H1 (cell line): ENCODE measurements around the gene MSI2. TPM values are rescaled to one million over a fixed set of nuclear protein-coding genes. Genes with fewer than 3 reads are reported as not detected.

Experiments used
- CTCF ChIA-PET: fragments of 300-600 bp; sonication (Branson Sonifier 250); formaldehyde crosslinking; loops from one replicate; lab custom pipeline; 2021; ENCODE audit not compliant: partially characterized antibody; lab: Charles Lee
- POLR2A ChIA-PET: fragments of 300-600 bp; sonication (Branson Sonifier 250); formaldehyde crosslinking; loops from one replicate; lab custom pipeline; 2021; ENCODE audit warnings: inconsistent platforms; ENCODE audit not compliant: partially characterized antibody; lab: Charles Lee
- DNase-seq, 2 experiments: peaks; one replicate each; pipeline versions ENCODE4 v3.0.0 to v3.0.0-alpha.2; 2010 to 2022; ENCODE audit warnings: low spot score in 2 of 2, low read depth in 1 of 2, mixed read lengths in 1 of 2
- FAIRE-seq: peaks from 2 replicates; lab custom pipeline; 2011; peaks lifted over from hg19 to GRCh38; lab: Jason Lieb, UNC
- H2AFZ ChIP-seq: 2 replicates; pipeline ENCODE4 v1.8.1; 2012; ENCODE audit warnings: low read length, inconsistent platforms
- H2AK5ac ChIP-seq: 2 replicates; pipeline ENCODE4 v1.6.1; 2013; ENCODE audit warnings: low read depth, low read length
- H2BK120ac ChIP-seq: replicated peaks from 2 replicates; pipeline ENCODE3; 2013; ENCODE audit warnings: low read depth, low read length, inconsistent platforms
- H2BK12ac ChIP-seq: 2 replicates; pipeline ENCODE4 v1.6.1; 2013; ENCODE audit warnings: low read depth, low read length
- H2BK15ac ChIP-seq: 2 replicates; pipeline ENCODE4 v1.6.1; 2013; ENCODE audit warnings: low read length
- H2BK20ac ChIP-seq: 2 replicates; pipeline ENCODE4 v1.6.1; 2013; ENCODE audit warnings: low read length
- H2BK5ac ChIP-seq: 2 replicates; pipeline ENCODE4 v1.6.1; 2013; ENCODE audit warnings: low read depth, low read length
- H3K14ac ChIP-seq: 2 replicates; pipeline ENCODE4 v1.6.1; 2013; ENCODE audit warnings: inconsistent platforms; ENCODE audit not compliant: insufficient read length
- H3K18ac ChIP-seq: 2 replicates; pipeline ENCODE4 v1.6.1; 2013; ENCODE audit warnings: low read length; ENCODE audit errors: extremely low read depth
- H3K23ac ChIP-seq: 2 replicates; pipeline ENCODE4 v1.6.1; 2013; ENCODE audit warnings: inconsistent platforms; ENCODE audit not compliant: insufficient read length
- H3K23me2 ChIP-seq: 2 replicates; pipeline ENCODE4 v1.6.1; 2013; ENCODE audit warnings: low read depth, low read length
- H3K27ac ChIP-seq: 2 replicates; pipeline ENCODE4 v1.6.1; 2011; ENCODE audit warnings: low read depth, low read length, inconsistent platforms
- H3K27me3 ChIP-seq, 4 experiments: replicated peaks in 1 of 4; 1 replicate in 1 of 4; 2 replicates in 3 of 4; pipeline versions ENCODE4 v1.6.1 to v1.8.1; 2011 to 2013; ENCODE audit warnings: low read length in 3 of 4, mild to moderate bottlenecking in 3 of 4, inconsistent platforms in 2 of 4, mixed read lengths in 2 of 4, moderate library complexity in 1 of 4; ENCODE audit not compliant: control insufficient read depth in 3 of 4, insufficient read depth in 3 of 4; ENCODE audit errors: extremely low read depth in 1 of 4
- H3K36me3 ChIP-seq, 4 experiments: 2 replicates each; pipeline versions ENCODE4 v1.6.1 to v1.8.1; 2011 to 2013; ENCODE audit warnings: mild to moderate bottlenecking in 4 of 4, low read length in 3 of 4, moderate library complexity in 2 of 4, control low read depth in 1 of 4, inconsistent platforms in 1 of 4; ENCODE audit not compliant: insufficient read depth in 4 of 4, control insufficient read depth in 2 of 4
- H3K4ac ChIP-seq: replicated peaks from 2 replicates; pipeline ENCODE3; 2013; ENCODE audit warnings: low read length, low read depth, mixed read lengths, inconsistent platforms; ENCODE audit not compliant: insufficient read length
- H3K4me1 ChIP-seq, 4 experiments: replicated peaks in 1 of 4; 1 replicate in 1 of 4; 2 replicates in 3 of 4; pipeline versions ENCODE4 v1.6.1 to v1.8.1; 2011 to 2013; ENCODE audit warnings: low read length in 3 of 4, inconsistent platforms in 2 of 4, mixed read lengths in 1 of 4; ENCODE audit not compliant: insufficient read depth in 4 of 4, control insufficient read depth in 3 of 4
- H3K4me2 ChIP-seq, 2 experiments: 2 replicates each; pipeline versions ENCODE4 v1.6.1 to v1.8.1; 2011 to 2013; ENCODE audit warnings: low read depth in 2 of 2, low read length in 2 of 2, control low read depth in 1 of 2, inconsistent platforms in 1 of 2, mild to moderate bottlenecking in 1 of 2; ENCODE audit not compliant: insufficient read depth in 1 of 2
- H3K4me3 ChIP-seq, 4 experiments: fragments of 200-600, 300-600 bp in 1 of 4; sonication (generic), shearing (Covaris generic), sonication (Bioruptor Twin) in 1 of 4; 2 replicates each; pipeline versions ENCODE4 v1.5.1 to v1.8.1; 2011 to 2016; ENCODE audit warnings: low read length in 4 of 4, low read depth in 3 of 4, control low read depth in 2 of 4, inconsistent platforms in 2 of 4, mild to moderate bottlenecking in 2 of 4, mixed read lengths in 1 of 4, moderate library complexity in 1 of 4; ENCODE audit not compliant: insufficient read depth in 2 of 4; ENCODE audit errors: extremely low read depth in 1 of 4
- H3K56ac ChIP-seq: replicated peaks from 2 replicates; pipeline ENCODE3; 2013; ENCODE audit warnings: low read depth, mild to moderate bottlenecking, mixed read lengths, low read length, inconsistent platforms; ENCODE audit not compliant: insufficient read length
- H3K79me1 ChIP-seq: 2 replicates; pipeline ENCODE4 v1.6.1; 2013; ENCODE audit warnings: low read depth, low read length, control low read depth
- H3K79me2 ChIP-seq, 2 experiments: 2 replicates each; pipeline versions ENCODE4 v1.6.1 to v1.8.1; 2012 to 2013; ENCODE audit warnings: low read length in 2 of 2, mild to moderate bottlenecking in 2 of 2, inconsistent platforms in 1 of 2; ENCODE audit not compliant: insufficient read depth in 2 of 2, control insufficient read depth in 1 of 2
- H3K9ac ChIP-seq, 4 experiments: replicated peaks in 1 of 4; 1 replicate in 1 of 4; 2 replicates in 3 of 4; pipeline versions ENCODE4 v1.6.1 to v1.8.1; 2011 to 2013; ENCODE audit warnings: low read depth in 3 of 4, low read length in 3 of 4, control low read depth in 2 of 4, mild to moderate bottlenecking in 2 of 4, moderate library complexity in 2 of 4, inconsistent platforms in 1 of 4; ENCODE audit errors: extremely low read depth in 1 of 4
- H3K9me3 ChIP-seq, 2 experiments: 2 replicates each; pipeline versions ENCODE4 v1.6.1 to v1.8.1; 2012 to 2013; ENCODE audit warnings: mild to moderate bottlenecking in 2 of 2, moderate library complexity in 2 of 2, control low read depth in 1 of 2, inconsistent platforms in 1 of 2, low read depth in 1 of 2, low read length in 1 of 2, mixed read lengths in 1 of 2; ENCODE audit not compliant: insufficient read depth in 2 of 2
- H4K20me1 ChIP-seq, 2 experiments: replicated peaks in 1 of 2; 2 replicates each; pipeline versions ENCODE3 to v1.8.1; 2011 to 2013; ENCODE audit warnings: inconsistent platforms in 2 of 2, low read length in 2 of 2, mild to moderate bottlenecking in 1 of 2; ENCODE audit not compliant: insufficient read depth in 2 of 2, control insufficient read depth in 1 of 2
- H4K5ac ChIP-seq: 2 replicates; pipeline ENCODE4 v1.6.1; 2013; ENCODE audit warnings: low read length, low read depth, mixed read lengths, inconsistent platforms; ENCODE audit not compliant: insufficient read length
- H4K8ac ChIP-seq: 2 replicates; pipeline ENCODE4 v1.8.0; 2013; ENCODE audit warnings: mild to moderate bottlenecking, moderate library complexity, low read length, inconsistent platforms; ENCODE audit not compliant: insufficient read depth; ENCODE audit errors: extremely low read depth
- H4K91ac ChIP-seq: replicated peaks from 2 replicates; pipeline ENCODE3; 2013; ENCODE audit warnings: low read length, mixed read lengths, inconsistent platforms; ENCODE audit not compliant: insufficient read length
- WGBS, 2 experiments: shearing (Covaris generic) in 1 of 2; methylation state at CpG; one replicate each; pipeline versions ENCODE4 v1.1.6 to v1.1.7; 2013 to 2015; ENCODE audit warnings: low lambda C conversion rate in 2 of 2, mixed read lengths in 2 of 2, inconsistent platforms in 1 of 2, low coverage in 1 of 2, missing lambda C conversion rate in 1 of 2; ENCODE audit not compliant: insufficient replicate concordance in 2 of 2, insufficient coverage in 1 of 2, insufficient read length in 1 of 2; ENCODE audit errors: extremely low coverage in 1 of 2, missing lambda C conversion rate in 1 of 2; 5-methylcytosine and 5-hydroxymethylcytosine counted together
- polyA plus RNA-seq, 7 experiments: library from polyadenylated mRNA; depleted of rRNA in 3 of 7; stranded (reverse) in 5 of 7; unstranded in 2 of 7; fragments of >200 nt in 5 of 7; fragments of 200-250 nt in 2 of 7; gene quantifications; 1 replicate in 5 of 7; 2 replicates in 1 of 7; 4 replicates in 1 of 7; pipeline versions ENCODE4 v1.2.1 to v1.2.3, GENCODE V29; 2011 to 2013; ENCODE audit warnings: missing spikeins in 2 of 7, mixed read lengths in 2 of 7
- total RNA-seq: library from RNA; stranded (reverse); fragmentation: NEBNext Ultra II Directional; extraction: Animal tissue kit (Norgen Biotek cat#: 25700); gene quantifications from 2 replicates; pipeline ENCODE4 v1.2.1, GENCODE V29; 2021
- TF ChIP-seq, protein P1 (sequence below), 3 experiments: IDR thresholded peaks; 1 replicate in 2 of 3; 2 replicates in 1 of 3; pipeline versions ENCODE4 v1.5.1 to v1.6.1; 2011; ENCODE audit warnings: low read length in 3 of 3, mild to moderate bottlenecking in 3 of 3, inconsistent platforms in 2 of 3, low read depth in 1 of 3, moderate library complexity in 1 of 3; ENCODE audit not compliant: insufficient read depth in 1 of 3; ENCODE audit errors: control extremely low read depth in 1 of 3

Gene MSI2
- total and polyA plus RNA-seq, 2 of the 8 experiments (the other 6 are each of a cell fraction or from before 2014, with no cell fraction given): 36.7 to 80.6 TPM

DNA sequence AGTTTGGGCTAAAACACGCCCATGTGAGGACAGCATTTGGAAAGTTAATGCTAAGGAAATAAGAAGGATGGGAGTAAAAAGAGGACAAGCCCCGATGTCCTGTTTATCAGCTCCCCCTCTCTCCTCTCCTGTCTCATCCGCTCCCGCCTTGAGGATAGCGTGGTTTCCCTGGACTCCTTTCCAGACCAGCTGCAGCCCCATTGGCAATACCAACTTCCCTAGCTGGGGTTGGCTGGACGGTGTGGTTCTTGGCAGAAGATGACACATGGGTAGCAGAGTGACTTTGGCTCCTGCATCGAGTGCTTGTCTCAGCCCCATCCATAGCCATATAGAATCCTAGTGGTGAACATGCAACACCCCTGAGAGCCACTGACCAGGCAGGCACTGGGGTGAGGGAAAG is 302.9 kb downstream of the MSI2 start:
- Histone ChIP-seq H2BK12ac (no peak overlapping the region), H3K56ac (no peak overlapping the region), H3K9me3 (no peaks in the 10 kb centered on the region), H4K5ac (no peak overlapping the region), H3K36me3 (no peaks in the 10 kb centered on the region), H3K79me1 (no peaks in the 10 kb centered on the region; the same call in 1 of the 2 replicates), H3K4me2 (no peak overlapping the region), H2AK5ac (no peak overlapping the region), H3K4ac (no peak overlapping the region), H3K9ac (no peak overlapping the region; a peak in 1 of 7 replicates), H2BK20ac (no peak overlapping the region), H4K20me1 (peaks cover 6 to 9% of the 10 kb centered on the region in 2 experiments), H3K23me2 (no peaks in the 10 kb centered on the region; the same call in 1 of the 2 replicates), H3K18ac (no peak overlapping the region), H3K4me3 (no peak overlapping the region), H3K23ac (no peak overlapping the region), H4K91ac (no peak overlapping the region), H2BK120ac (no peak overlapping the region), H2AFZ (no peak overlapping the region), H3K79me2 (peaks cover 0 to 5% of the 10 kb centered on the region in 2 experiments; a peak in 1 of 4 replicates), H3K27ac (no peak overlapping the region), H3K4me1 (peaks cover 3 to 13% (median 8%) of the 10 kb centered on the region in 4 experiments), H2BK15ac (no peak overlapping the region), H4K8ac (no peak overlapping the region), H2BK5ac (no peak overlapping the region; the same call in 1 of the 2 replicates), H3K14ac (no peak overlapping the region), H3K27me3 (0 out of 7 replicates have a peak, but pooled peaks cover 0 to 2% (median 0%) of the 10 kb centered on the region in 4 experiments)
- ChIA-PET CTCF (interaction anchor here (1.0 kb wide), 1 partner anchor 188 kb away, joined by 3 read pairs; no protein-coding TSS in a partner anchor), POLR2A (interaction anchor here (0.7 kb wide), 1 partner anchor 216 kb away, joined by 3 read pairs; no protein-coding TSS in a partner anchor)
- DNase-seq: no peak
- FAIRE-seq: no peak
- 91% methylated on average over 7 of the region's 7 CpGs; no CpG with 5 or more reads in 1 of the 2 experiments for WGBS, 2 experiments
- TF ChIP-seq, protein P1, sequence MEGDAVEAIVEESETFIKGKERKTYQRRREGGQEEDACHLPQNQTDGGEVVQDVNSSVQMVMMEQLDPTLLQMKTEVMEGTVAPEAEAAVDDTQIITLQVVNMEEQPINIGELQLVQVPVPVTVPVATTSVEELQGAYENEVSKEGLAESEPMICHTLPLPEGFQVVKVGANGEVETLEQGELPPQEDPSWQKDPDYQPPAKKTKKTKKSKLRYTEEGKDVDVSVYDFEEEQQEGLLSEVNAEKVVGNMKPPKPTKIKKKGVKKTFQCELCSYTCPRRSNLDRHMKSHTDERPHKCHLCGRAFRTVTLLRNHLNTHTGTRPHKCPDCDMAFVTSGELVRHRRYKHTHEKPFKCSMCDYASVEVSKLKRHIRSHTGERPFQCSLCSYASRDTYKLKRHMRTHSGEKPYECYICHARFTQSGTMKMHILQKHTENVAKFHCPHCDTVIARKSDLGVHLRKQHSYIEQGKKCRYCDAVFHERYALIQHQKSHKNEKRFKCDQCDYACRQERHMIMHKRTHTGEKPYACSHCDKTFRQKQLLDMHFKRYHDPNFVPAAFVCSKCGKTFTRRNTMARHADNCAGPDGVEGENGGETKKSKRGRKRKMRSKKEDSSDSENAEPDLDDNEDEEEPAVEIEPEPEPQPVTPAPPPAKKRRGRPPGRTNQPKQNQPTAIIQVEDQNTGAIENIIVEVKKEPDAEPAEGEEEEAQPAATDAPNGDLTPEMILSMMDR (IDR thresholded peaks at IDR 0.05; ENCODE audit: control extremely low read depth in 1 of 3, insufficient read depth in 1 of 3, low read depth in 1 of 3, low read length in 3 of 3): no peak
